Measurements from ENCODE around the gene TK2.

DNA sequence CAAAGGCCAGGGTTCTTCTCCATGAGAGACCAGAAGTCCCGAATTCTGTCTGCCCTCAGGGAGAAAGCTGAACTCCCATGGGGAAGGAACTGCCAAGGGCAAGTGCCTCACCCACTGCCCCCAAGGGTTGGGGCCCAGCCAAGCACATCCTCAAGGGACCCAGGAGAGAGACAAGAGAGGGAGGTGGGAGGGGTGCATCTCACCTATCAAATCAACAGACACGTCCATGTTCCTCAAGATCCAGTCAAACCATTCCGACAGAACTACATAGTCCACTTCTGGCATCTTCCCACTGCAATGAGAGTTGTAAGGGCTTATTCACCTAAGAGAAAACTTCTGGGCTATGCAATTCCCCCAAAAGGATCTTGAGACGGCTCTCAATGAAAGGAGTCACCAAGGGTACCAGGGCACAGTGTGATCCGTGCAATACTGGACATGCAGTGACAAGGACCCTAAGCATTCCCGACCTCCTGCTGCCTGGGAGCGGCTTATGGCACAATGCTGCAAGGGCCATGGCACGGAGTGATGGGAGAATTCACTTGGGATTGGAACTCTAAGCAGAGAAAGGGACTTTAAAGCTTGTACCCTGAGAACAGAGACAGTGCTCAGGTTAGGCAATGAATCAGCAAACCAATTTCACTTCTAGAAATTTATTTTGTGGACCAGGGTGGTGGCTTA is 32.2 kb downstream of the TK2 start:
- no peak for TF ChIP-seq EZH2 (IDR thresholded peaks at IDR 0.05; ENCODE audit: low read length, missing control alignments)
- TF ChIP-seq, protein P1, sequence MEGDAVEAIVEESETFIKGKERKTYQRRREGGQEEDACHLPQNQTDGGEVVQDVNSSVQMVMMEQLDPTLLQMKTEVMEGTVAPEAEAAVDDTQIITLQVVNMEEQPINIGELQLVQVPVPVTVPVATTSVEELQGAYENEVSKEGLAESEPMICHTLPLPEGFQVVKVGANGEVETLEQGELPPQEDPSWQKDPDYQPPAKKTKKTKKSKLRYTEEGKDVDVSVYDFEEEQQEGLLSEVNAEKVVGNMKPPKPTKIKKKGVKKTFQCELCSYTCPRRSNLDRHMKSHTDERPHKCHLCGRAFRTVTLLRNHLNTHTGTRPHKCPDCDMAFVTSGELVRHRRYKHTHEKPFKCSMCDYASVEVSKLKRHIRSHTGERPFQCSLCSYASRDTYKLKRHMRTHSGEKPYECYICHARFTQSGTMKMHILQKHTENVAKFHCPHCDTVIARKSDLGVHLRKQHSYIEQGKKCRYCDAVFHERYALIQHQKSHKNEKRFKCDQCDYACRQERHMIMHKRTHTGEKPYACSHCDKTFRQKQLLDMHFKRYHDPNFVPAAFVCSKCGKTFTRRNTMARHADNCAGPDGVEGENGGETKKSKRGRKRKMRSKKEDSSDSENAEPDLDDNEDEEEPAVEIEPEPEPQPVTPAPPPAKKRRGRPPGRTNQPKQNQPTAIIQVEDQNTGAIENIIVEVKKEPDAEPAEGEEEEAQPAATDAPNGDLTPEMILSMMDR (conservative IDR thresholded peaks at IDR 0.05 in 1 of 2, IDR thresholded peaks at IDR 0.05 in 1 of 2; ENCODE audit: low read depth in 1 of 2, low read length in 2 of 2): no peak

Data from fibroblast of lung (primary cell).